Progenitor cell of endocrine pancreas (in vitro differentiated cells): ENCODE data around the gene KDELR3. TPM values are rescaled to one million over a fixed set of nuclear protein-coding genes. Genes with fewer than 3 reads are reported as not detected.

Source experiments
- DNase-seq: peaks from one replicate; pipeline ENCODE4 v3.0.0; 2021; ENCODE audit warnings: low spot score; ENCODE audit not compliant: unreplicated experiment
- H3K27ac Mint-ChIP-seq: 2 replicates; pipeline ENCODE4 v1.8.0; 2021; ENCODE audit warnings: mild to moderate bottlenecking, moderate library complexity, mixed read lengths
- H3K27me3 Mint-ChIP-seq: 2 replicates; pipeline ENCODE4 v1.8.0; 2021; ENCODE audit warnings: mixed read lengths
- H3K36me3 Mint-ChIP-seq: 2 replicates; pipeline ENCODE4 v1.8.0; 2022; ENCODE audit warnings: mixed read lengths; ENCODE audit not compliant: insufficient read depth
- H3K4me1 Mint-ChIP-seq: 2 replicates; pipeline ENCODE4 v1.8.0; 2021; ENCODE audit warnings: low read depth, mixed read lengths
- H3K4me3 Mint-ChIP-seq: 2 replicates; pipeline ENCODE4 v1.8.0; 2021; ENCODE audit warnings: low read depth, mild to moderate bottlenecking, moderate library complexity, mixed read lengths
- H3K9me3 Mint-ChIP-seq: 2 replicates; pipeline ENCODE4 v1.8.0; 2021; ENCODE audit warnings: low read depth, mixed read lengths
- CTCF ChIP-seq: fragments of 200-600 bp; sonication (generic); IDR thresholded peaks from one replicate; pipeline ENCODE4 v1.5.0; 2021; ENCODE audit warnings: antibody characterized with exemption, mild to moderate bottlenecking; ENCODE audit not compliant: unreplicated experiment
- total RNA-seq: library from RNA; stranded (reverse); gene quantifications from 2 replicates; pipeline ENCODE4 v1.2.1, GENCODE V29; 2021

The KDELR3 gene
- total RNA-seq, 1 donor from 2014 or later, result 5.7 TPM

GRCh38 chr22:38471237-38471636 lies 3.3 kb downstream of the KDELR3 start:
- H3K9me3 Mint-ChIP-seq, result no peaks in the 10 kb centered on the region

GRCh38 chr22:38474003-38474607 lies 6.2 kb downstream of the KDELR3 start:
- Mint-ChIP-seq H3K4me1 (peaks cover 11% of the 10 kb centered on the region), H3K27ac (peak overlapping the region; percentile 54), H3K4me3 (no peak overlapping the region), H3K36me3 (peaks cover 2% of the 10 kb centered on the region), H3K9me3 (no peaks in the 10 kb centered on the region), H3K27me3 (no peaks in the 10 kb centered on the region)
- no peak for TF ChIP-seq CTCF
- no peak for DNase-seq

More at GRCh38 chr22:38471237-38471636, 3.3 kb downstream of the KDELR3 start:
- DNase-seq, result no peak
- Mint-ChIP-seq H3K4me3 (no peak overlapping the region), H3K36me3 (no peaks in the 10 kb centered on the region), H3K27ac (no peak overlapping the region), H3K27me3 (peaks cover 13% of the 10 kb centered on the region), H3K4me1 (peaks cover 9% of the 10 kb centered on the region)
- TF ChIP-seq CTCF, result no peak

- no peak for DNase-seq
- Mint-ChIP-seq H3K27ac (peak overlapping the region; percentile 12), H3K27me3 (no peaks in the 10 kb centered on the region), H3K9me3 (no peaks in the 10 kb centered on the region), H3K4me1 (peaks cover 14% of the 10 kb centered on the region), H3K4me3 (no peak overlapping the region), H3K36me3 (peaks cover 15% of the 10 kb centered on the region)
- TF ChIP-seq CTCF, result no peak
Measured at GRCh38 chr22:38477585-38477984, 9.7 kb downstream of the KDELR3 start.

- H3K27me3 Mint-ChIP-seq, result no peaks in the 10 kb centered on the region
- peaks cover 26% of the 10 kb centered on the region for H3K36me3 Mint-ChIP-seq
- TF ChIP-seq CTCF, result no peak
- H3K9me3 Mint-ChIP-seq, result no peaks in the 10 kb centered on the region
- no peak for DNase-seq
- H3K4me1 Mint-ChIP-seq, result peaks cover 11% of the 10 kb centered on the region
- H3K4me3 Mint-ChIP-seq, result no peak overlapping the region
- H3K27ac Mint-ChIP-seq, result peak overlapping the region; percentile 49
Measured at GRCh38 chr22:38479096-38479837, 11.4 kb downstream of the KDELR3 start.

- Mint-ChIP-seq H3K36me3 (peaks cover 39% of the 10 kb centered on the region), H3K4me3 (no peak overlapping the region), H3K27ac (peak overlapping the region; percentile 92), H3K27me3 (no peaks in the 10 kb centered on the region), H3K4me1 (peaks cover 11% of the 10 kb centered on the region), H3K9me3 (no peaks in the 10 kb centered on the region)
- no peak for TF ChIP-seq CTCF
- no peak for DNase-seq
Measured at GRCh38 chr22:38481162-38481870, 13.4 kb downstream of the KDELR3 start.
